Measurements from ENCODE around the gene FRMD6.
"Not testable (repeated sequence)": the region's sequence is repeated elsewhere in the genome, so short reads cannot be mapped to it uniquely, and the experiment has no call there.

The FRMD6 gene

DNA sequence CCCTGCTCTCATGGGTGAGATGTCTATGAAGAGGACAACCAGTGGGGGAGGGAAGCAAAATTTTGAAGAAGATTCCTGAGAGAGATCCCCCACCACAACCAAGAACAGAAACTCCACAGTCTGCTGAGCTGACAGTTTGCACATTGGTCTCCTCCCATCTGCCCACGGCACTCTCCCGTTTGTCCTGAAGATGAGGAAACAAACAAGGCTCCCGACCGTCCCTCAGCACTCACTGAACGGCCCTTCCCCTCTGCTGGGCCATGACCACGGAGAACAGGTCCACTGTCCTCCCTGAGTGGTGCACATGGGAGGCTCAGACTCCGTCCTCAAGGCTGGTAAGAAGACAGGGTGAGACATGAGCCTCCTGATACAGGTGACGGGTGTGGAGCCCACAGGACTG is 114.9 kb downstream of the FRMD6 start:
- not testable (repeated sequence) for DNase-seq (ENCODE audit: low spot score); H3K4me1 Mint-ChIP-seq (ENCODE audit: low read depth); H3K4me3 Mint-ChIP-seq; H3K36me3 Mint-ChIP-seq (ENCODE audit: low read depth); H3K27ac Mint-ChIP-seq; H3K9me3 Mint-ChIP-seq; H3K27me3 Mint-ChIP-seq (ENCODE audit: low read depth)

DNA sequence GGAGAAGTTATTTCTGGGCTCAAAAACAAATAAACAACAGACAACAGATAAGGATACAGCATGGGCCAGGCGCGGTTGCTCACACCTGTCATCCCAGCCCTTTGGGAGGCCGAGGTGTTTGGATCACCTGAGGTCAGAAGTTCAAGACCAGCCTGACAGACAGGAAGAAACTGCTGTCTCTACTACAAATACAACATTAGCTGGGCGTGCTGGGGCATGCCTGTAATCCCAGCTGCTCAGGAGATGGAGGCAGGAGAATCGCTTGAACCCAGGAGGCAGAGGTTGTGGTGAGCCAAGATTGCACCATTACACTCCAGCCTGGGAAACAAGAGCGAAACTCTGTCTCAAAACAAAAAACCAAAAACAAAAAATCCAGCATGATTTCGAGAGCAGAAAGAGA is 117.6 kb downstream of the FRMD6 start:
- not testable (repeated sequence) for H3K4me1 Mint-ChIP-seq (ENCODE audit: low read depth); H3K27me3 Mint-ChIP-seq (ENCODE audit: low read depth); H3K27ac Mint-ChIP-seq

DNA sequence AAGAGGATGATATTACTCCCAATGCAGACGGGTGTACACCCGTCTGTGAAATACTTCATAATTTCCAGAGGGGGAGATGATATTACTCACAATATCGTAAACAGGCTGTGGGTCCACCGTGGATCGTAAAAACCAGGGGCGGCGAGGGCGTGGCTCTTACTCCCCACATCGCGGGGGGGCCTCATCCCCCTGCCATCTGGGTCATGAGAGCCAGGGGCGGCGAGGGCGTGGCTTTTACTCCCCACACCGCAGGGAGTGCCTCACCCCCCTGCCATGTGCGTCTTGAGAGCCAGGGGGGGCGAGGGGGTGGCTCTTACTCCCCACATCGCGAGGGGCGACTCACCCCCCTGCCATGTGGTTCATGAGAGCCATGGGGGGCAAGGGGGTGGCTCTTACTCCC is 122.5 kb downstream of the FRMD6 start:
- Mint-ChIP-seq H3K4me1 (ENCODE audit: low read depth) (no peaks in the 10 kb centered on the region), H3K27ac (no peak overlapping the region), H3K4me3 (no peak overlapping the region), H3K27me3 (ENCODE audit: low read depth) (peaks cover 9% of the 10 kb centered on the region), H3K36me3 (ENCODE audit: low read depth) (no peaks in the 10 kb centered on the region), H3K9me3 (no peaks in the 10 kb centered on the region)
- DNase-seq (ENCODE audit: low spot score): peak; percentile 12

More for the DNA sequence above, 117.6 kb downstream of the FRMD6 start:
- H3K9me3 Mint-ChIP-seq; H3K4me3 Mint-ChIP-seq; DNase-seq (ENCODE audit: low spot score); H3K36me3 Mint-ChIP-seq (ENCODE audit: low read depth): not testable (repeated sequence)

DNA sequence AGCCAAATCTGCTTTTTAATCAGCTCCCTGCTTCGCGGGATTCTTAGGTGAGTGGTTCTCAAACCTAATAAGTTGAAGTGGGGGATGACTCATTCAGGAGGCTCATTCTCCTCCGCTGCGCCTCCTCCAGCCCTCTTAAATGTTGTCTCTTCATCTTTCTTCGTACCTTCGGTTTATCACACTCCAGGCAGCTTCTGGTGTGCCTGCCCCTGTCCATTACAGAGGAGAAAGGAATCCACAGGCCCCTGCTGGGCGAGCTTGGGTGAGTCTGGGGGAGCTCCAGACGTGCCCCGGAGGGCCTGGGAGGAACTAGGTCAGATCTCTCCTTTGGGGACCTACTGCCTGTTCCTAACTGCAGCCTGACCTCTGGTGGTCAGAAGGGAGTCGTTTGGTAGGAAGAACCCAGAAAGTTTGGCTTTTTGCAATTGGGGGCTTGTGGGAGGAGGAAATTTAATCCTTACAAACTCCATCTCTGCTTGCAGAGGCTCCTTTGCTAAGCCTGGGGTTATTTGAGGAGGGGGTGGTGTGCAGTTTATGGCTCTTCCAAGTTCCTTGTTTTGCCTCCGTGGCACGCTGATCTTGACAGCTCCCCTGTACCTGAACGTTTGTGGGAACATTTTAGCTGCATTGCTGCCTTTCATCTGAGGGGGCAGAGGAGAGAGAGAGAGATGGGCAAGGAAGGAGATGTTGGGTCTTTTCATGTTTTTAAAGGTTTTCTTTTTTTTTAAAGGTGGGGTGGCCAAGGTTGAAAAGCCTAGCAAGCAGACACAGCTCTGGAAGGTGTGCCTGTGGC is 124.6 kb downstream of the FRMD6 start:
- Mint-ChIP-seq H3K9me3 (no peaks in the 10 kb centered on the region), H3K4me3 (no peak overlapping the region)
- DNase-seq (ENCODE audit: low spot score): peak; percentile 18

DNA sequence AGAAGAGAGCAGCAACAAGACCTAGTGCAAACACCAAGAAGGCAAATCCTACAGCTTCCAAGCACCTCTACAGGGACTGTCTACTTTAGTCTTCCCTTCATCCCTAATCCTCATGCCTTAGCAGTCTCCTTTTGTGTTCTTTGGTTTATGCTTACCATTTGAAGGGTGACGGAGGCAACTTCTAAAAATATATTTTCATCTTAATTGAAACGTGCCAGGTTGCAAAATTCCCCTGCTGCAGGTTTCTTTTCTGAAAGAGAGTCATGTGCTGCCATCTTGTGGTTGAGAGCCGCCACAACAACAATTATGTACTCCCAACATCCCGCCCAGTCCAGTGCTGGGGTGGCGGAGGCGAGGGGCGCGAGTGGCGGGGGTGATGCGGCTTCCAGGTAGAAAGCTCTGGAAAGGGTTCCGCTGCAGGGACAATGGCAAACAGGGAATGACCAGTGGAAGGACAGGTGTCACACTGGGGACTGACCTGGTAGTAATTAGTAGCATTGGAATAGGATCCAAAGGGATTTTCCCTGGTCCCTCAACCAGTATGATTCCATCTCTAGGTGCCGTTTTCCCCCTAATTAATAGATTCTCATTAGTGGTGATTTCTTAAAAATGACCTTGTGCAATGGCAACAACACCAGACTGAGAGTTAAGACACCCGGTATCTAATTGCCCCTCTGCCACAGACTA is 128.4 kb downstream of the FRMD6 start:
- DNase-seq (ENCODE audit: low spot score): peak; percentile 55
- H3K9me3 Mint-ChIP-seq: no peaks in the 10 kb centered on the region
- no peak overlapping the region for H3K27ac Mint-ChIP-seq

More for the DNA sequence above, 124.6 kb downstream of the FRMD6 start:
- Mint-ChIP-seq H3K27ac (no peak overlapping the region), H3K27me3 (ENCODE audit: low read depth) (peaks cover 17% of the 10 kb centered on the region), H3K4me1 (ENCODE audit: low read depth) (peaks cover 10% of the 10 kb centered on the region), H3K36me3 (ENCODE audit: low read depth) (no peaks in the 10 kb centered on the region)

More for the DNA sequence above, 128.4 kb downstream of the FRMD6 start:
- Mint-ChIP-seq H3K27me3 (ENCODE audit: low read depth) (peaks cover 45% of the 10 kb centered on the region), H3K4me3 (no peak overlapping the region), H3K4me1 (ENCODE audit: low read depth) (peaks cover 14% of the 10 kb centered on the region), H3K36me3 (ENCODE audit: low read depth) (no peaks in the 10 kb centered on the region)

Data from T-helper 2 cell treated with Interferon-gamma antibody and Interleukin-4, amounts not matched to agents 5 μg/mL and 100 μg/mL, for 36 hours (primary cell).